ENCODE measurements around the gene PHRF1.
"Not testable (repeated sequence)": the region's sequence is repeated elsewhere in the genome, so short reads cannot be mapped to it uniquely, and the experiment has no call there.

GRCh38 chr11:654444-654843, 78.2 kb downstream of the PHRF1 start:
- TF ChIP-seq USF2 (IDR thresholded peaks at IDR 0.05; ENCODE audit: borderline replicate concordance, low read depth, low read length); REST (IDR thresholded peaks at IDR 0.05; ENCODE audit: low read depth, low read length); EZH2phosphoT487 (IDR thresholded peaks at IDR 0.05; ENCODE audit: borderline replicate concordance, low read depth); CTCF (IDR thresholded peaks at IDR 0.05); FOSL2 (IDR thresholded peaks at IDR 0.05; ENCODE audit: borderline replicate concordance, low read depth); FOXM1 (IDR thresholded peaks at IDR 0.05; ENCODE audit: low read depth); RAD21 (IDR thresholded peaks at IDR 0.05; ENCODE audit: low read length); RFX5 (IDR thresholded peaks at IDR 0.05; ENCODE audit: low read length); CHD2 (IDR thresholded peaks at IDR 0.05; ENCODE audit: low read length, partially characterized antibody); TAF1 (IDR thresholded peaks at IDR 0.05; ENCODE audit: borderline replicate concordance, low read depth, low read length); MAX (IDR thresholded peaks at IDR 0.05; ENCODE audit: low read depth); SIN3A (IDR thresholded peaks at IDR 0.05; ENCODE audit: borderline replicate concordance, low read depth, low read length): not testable (repeated sequence)
